Measurements from ENCODE around the gene PIEZO1.
A peak's percentile ranks its signal among the peaks of the same experiment; 100 is the strongest.

PIEZO1 gene

DNA sequence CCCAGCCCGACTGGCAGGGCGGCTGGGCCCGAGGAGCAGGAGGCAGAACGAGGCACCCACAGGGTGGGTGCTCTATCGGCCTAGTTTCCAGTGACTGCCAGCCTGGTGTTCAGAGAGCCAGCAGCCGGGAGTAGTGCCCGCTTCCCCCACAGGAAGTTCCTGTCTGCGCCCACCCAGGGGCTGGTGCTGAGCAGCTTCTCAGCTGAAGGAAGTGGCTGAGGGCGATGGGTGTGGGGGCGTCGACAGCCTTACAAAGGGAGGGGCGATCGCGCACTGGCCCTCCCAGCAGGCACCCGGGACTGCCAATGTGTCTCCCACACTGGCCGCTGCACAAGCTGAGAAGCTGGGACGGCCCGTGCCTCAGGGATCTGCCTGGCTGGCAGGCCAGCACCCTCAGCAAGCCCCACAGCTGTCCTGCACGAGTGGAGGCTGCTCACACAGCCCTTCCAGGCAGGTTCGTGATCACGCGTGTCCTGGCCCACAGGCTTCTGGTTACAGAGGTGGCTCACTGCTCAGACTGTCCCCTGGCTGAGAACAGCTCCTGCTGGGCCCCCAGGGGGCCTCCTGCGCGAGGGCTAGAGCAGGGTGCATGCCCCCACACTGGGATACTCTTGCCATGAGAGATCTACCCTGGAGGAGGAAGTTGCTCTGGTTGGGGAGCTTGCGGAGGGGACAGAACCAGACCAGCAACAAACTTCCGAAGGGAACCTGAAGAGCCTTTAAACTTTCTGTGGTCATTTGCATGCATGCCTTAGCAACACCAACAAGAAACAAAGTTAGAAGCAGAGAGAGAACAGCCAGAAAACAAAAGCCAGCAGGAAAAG lies 81.3 kb downstream of the PIEZO1 start:
- H3K9me3 Mint-ChIP-seq = no peaks in the 10 kb centered on the region
- TF ChIP-seq, protein P1, sequence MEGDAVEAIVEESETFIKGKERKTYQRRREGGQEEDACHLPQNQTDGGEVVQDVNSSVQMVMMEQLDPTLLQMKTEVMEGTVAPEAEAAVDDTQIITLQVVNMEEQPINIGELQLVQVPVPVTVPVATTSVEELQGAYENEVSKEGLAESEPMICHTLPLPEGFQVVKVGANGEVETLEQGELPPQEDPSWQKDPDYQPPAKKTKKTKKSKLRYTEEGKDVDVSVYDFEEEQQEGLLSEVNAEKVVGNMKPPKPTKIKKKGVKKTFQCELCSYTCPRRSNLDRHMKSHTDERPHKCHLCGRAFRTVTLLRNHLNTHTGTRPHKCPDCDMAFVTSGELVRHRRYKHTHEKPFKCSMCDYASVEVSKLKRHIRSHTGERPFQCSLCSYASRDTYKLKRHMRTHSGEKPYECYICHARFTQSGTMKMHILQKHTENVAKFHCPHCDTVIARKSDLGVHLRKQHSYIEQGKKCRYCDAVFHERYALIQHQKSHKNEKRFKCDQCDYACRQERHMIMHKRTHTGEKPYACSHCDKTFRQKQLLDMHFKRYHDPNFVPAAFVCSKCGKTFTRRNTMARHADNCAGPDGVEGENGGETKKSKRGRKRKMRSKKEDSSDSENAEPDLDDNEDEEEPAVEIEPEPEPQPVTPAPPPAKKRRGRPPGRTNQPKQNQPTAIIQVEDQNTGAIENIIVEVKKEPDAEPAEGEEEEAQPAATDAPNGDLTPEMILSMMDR (IDR thresholded peaks at IDR 0.05; ENCODE audit: unreplicated experiment in 3 of 3) = no peak
- H3K27ac Mint-ChIP-seq = peak overlapping the region in 1 of 3 experiments; percentile 34
- H3K4me3 Mint-ChIP-seq = peak overlapping the region; percentile 80 to 85 (median 84)
- no peaks in the 10 kb centered on the region for H3K36me3 Mint-ChIP-seq (ENCODE audit: low read depth)
- peaks cover 20% of the 10 kb centered on the region for H3K4me1 Mint-ChIP-seq
- no peaks in the 10 kb centered on the region for H3K27me3 Mint-ChIP-seq (ENCODE audit: low read depth)

DNA sequence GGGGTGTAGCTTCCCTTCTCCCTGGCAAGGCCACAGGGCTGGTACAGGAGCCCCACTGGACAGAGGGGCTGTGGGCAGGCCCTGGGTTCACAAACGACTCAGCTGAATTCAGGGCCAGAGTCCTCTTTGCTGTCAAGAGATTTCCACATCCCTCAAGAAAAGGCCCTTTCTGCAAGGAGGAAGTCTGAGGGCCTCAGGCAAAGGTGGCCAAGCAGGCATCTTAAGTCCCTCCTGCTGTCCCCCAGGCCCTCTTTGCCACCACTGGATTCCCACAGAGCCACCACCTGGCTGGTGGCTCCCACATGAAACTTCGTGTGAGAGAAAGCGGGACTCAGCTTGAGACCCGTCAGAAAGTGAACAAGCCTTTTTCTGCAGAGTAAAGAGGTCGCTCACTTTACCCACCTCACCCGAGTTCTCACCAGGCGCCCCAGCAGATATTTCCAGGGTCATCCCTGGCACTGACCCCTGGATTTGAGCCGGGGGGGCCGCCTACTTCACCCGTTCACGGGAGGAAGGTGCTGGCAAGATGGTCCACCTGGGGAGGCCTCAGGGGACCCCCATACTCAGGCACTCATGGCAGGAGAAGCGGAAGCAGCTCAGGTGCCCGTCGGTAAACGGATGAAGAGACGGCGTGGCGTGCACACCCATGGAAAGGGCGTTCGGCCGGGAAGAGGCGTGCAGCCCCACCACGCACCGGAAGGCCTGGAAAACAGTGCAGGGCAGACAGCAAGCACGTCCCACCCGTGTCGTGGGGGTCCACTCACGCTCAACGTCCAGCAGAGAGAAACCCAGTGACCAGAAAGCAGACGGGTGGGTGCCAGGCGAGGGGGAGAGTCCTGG lies 82.4 kb downstream of the PIEZO1 start:
- Mint-ChIP-seq H3K4me3 (peak overlapping the region; percentile 55 to 75 (median 65)), H3K4me1 (peaks cover 19% of the 10 kb centered on the region), H3K36me3 (ENCODE audit: low read depth) (no peaks in the 10 kb centered on the region), H3K9me3 (no peaks in the 10 kb centered on the region), H3K27me3 (ENCODE audit: low read depth) (no peaks in the 10 kb centered on the region), H3K27ac (no peak overlapping the region)
- TF ChIP-seq, protein P1 (IDR thresholded peaks at IDR 0.05; ENCODE audit: unreplicated experiment in 3 of 3) = no peak

DNA sequence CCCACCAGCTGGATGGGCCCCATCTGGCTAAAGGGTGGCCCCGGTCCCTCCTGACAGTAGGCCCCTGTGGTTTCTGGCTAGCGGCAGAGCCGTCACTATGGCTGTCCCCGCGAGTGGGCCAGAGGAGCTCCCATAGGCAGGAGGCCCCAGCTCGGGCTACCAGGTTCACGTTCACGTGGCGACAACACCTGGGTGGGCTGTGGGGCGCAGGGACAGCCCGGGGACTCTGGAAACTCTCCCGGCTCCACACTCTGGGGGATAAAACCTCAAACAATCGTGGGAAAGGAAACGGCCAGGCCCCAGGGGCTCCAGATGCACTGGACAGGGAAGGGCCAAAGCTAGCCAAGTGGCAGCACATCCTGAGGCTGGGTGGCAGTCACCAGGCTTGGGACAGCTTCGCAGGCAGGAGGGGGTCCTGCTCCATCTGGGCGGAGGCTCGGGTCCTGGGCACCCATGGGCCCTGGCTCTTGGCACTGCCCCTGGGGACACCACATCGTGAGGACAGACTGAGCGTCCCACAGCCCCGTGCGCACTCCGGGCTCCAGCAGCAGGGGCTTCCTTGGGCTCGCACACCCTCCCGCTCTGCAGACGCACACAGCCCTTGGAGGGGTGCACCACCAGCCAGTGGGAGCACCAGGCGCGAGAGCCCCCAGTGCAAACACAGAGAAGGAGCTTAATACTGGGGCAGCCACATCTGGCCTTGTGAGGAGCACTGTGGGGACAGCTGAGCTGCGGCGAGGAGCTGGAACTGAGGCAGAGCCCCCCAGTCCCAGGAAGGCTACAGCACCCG lies 83.2 kb downstream of the PIEZO1 start:
- Mint-ChIP-seq H3K4me1 (peaks cover 11% of the 10 kb centered on the region), H3K9me3 (no peaks in the 10 kb centered on the region), H3K27ac (no peak overlapping the region), H3K4me3 (no peak overlapping the region), H3K36me3 (ENCODE audit: low read depth) (no peaks in the 10 kb centered on the region), H3K27me3 (ENCODE audit: low read depth) (no peaks in the 10 kb centered on the region)
- TF ChIP-seq, protein P1 (IDR thresholded peaks at IDR 0.05; ENCODE audit: unreplicated experiment in 3 of 3) = no peak

DNA sequence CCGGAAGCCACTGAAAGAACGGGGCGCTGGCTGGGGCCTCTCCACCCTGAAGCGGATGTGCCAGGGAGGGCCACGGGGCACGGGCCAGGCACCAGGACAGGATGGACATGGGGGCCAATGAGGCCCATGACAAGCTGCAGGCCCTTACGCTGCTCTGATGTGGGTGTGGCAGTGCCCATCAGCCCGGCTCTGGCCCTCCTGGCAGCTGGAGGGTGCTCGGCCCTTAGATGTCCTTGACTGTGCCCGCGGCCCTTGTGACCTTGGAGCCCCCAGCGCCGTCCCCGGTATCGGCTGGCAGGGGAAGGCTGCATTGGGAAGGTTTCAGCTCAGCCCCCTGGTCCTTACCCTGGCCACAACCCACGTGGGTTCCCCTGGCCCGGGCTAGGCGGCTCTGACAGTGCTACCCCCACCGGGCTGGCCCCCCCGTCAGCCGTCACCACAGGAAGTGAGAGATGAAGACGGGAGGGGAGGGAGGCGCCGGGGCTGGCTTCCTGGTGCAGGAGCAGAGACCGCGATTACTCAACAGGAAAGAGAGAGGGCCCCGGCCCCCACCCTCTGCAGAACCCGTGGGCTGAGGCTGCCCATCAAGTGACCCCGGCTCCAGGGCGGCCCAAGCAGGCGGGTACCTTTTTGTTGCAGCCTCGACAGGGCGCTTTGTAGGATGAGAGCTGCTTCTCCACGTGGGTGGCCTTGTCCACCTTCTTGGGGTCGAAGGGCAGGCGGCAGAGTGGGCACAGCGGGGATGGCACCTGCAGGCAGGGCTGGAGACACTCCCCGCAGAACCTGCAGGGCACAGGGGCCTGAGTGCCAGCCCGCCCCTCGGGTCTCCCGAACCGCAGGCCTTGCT lies 84.2 kb downstream of the PIEZO1 start:
- no peak overlapping the region for H3K27ac Mint-ChIP-seq
- H3K4me3 Mint-ChIP-seq = no peak overlapping the region
- peaks cover 11% of the 10 kb centered on the region for H3K4me1 Mint-ChIP-seq

DNA sequence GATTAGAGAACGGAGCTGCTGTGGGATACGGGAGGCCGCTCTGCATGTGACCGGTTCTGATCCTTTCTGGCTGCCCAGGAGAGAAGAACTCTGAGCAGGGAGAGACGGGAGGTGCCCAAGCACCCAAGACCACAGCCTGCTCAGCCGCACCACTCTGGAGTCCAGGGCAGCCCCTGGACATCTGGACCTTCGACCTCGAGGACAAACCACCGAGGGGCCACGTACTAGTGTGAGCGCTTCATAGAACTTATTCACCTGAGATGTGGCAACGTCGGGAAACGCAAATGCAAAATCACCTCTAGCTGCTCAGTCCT lies 84.7 kb downstream of the PIEZO1 start:
- no peaks in the 10 kb centered on the region for H3K27me3 Mint-ChIP-seq (ENCODE audit: low read depth)
- TF ChIP-seq, protein P1 (IDR thresholded peaks at IDR 0.05; ENCODE audit: unreplicated experiment in 3 of 3) = no peak
- H3K36me3 Mint-ChIP-seq (ENCODE audit: low read depth) = no peaks in the 10 kb centered on the region
- H3K4me3 Mint-ChIP-seq = no peak overlapping the region
- no peaks in the 10 kb centered on the region for H3K9me3 Mint-ChIP-seq
- H3K4me1 Mint-ChIP-seq = peaks cover 9% of the 10 kb centered on the region
- H3K27ac Mint-ChIP-seq = no peak overlapping the region

More for the DNA sequence above, 84.2 kb downstream of the PIEZO1 start:
- H3K27me3 Mint-ChIP-seq (ENCODE audit: low read depth) = no peaks in the 10 kb centered on the region
- TF ChIP-seq, protein P1 (IDR thresholded peaks at IDR 0.05; ENCODE audit: unreplicated experiment in 3 of 3) = no peak
- H3K36me3 Mint-ChIP-seq (ENCODE audit: low read depth) = no peaks in the 10 kb centered on the region
- no peaks in the 10 kb centered on the region for H3K9me3 Mint-ChIP-seq

All from nephron (organoid).